Testis (tissue), 3 donors: Measurements from ENCODE around the gene HSD17B2. TPM values are rescaled to one million over a fixed set of nuclear protein-coding genes. Genes with fewer than 3 reads are reported as not detected.

Experiments
- DNase-seq: peaks from one replicate; pipeline ENCODE4 v3.0.0-alpha.2; 2019
- H3K27ac ChIP-seq, 2 donors: fragments of 200-600 bp; sonication (generic); one replicate each; pipeline ENCODE4 v1.5.1; 2019
- H3K27me3 ChIP-seq: fragments of 200-600 bp; sonication (generic); one replicate; pipeline ENCODE4 v1.5.1; 2019
- H3K36me3 ChIP-seq: fragments of 200-600 bp; sonication (generic); one replicate; pipeline ENCODE4 v1.5.1; 2017; ENCODE audit warnings: low read depth; ENCODE audit errors: missing control alignments
- H3K4me1 ChIP-seq: fragments of 200-600 bp; sonication (generic); one replicate; pipeline ENCODE4 v1.5.1; 2019
- H3K4me3 ChIP-seq, 2 donors: fragments of 200-600 bp; sonication (generic); one replicate each; pipeline ENCODE4 v1.5.1; 2017 to 2019
- H3K9me3 ChIP-seq: fragments of 200-600 bp; sonication (generic); one replicate; pipeline ENCODE4 v1.5.1; 2017
- CTCF ChIP-seq, 3 experiments: fragments of 450-650 bp in 2 of 3; fragments of 200-600 bp in 1 of 3; sonication (generic) in 1 of 3; IDR thresholded peaks; one replicate each; pipeline ENCODE4 v1.5.1; 2016 to 2019; ENCODE audit warnings: antibody characterized with exemption in 3 of 3, mild to moderate bottlenecking in 2 of 3, moderate library complexity in 1 of 3
- POLR2A ChIP-seq: fragments of 450-650 bp; IDR thresholded peaks from one replicate; pipeline ENCODE4 v1.6.1; 2017; ENCODE audit warnings: antibody characterized with exemption, mild to moderate bottlenecking, moderate library complexity
- WGBS, 2 donors: methylation state at CpG; one replicate each; pipeline ENCODE4 v1.1.5; 2018; 5-methylcytosine and 5-hydroxymethylcytosine counted together
- intact Hi-C: fragments of 100-400 bp; cut with DNase I; formaldehyde crosslinking; loops from one replicate; pipeline ENCODE4 v1.15.1; 2023; ENCODE audit warnings: low total_unique reads
- polyA plus RNA-seq: library from polyadenylated mRNA; stranded (reverse); fragments of 350-450 nt; fragmentation: Illumina TruSeq; extraction: RNeasy Lipid Tissue Mini Kit (QIAGEN cat#74804); gene quantifications from one replicate; pipeline ENCODE4 v1.2.3, GENCODE V29; 2014; ENCODE audit warnings: low read depth, low replicate concordance; ENCODE audit not compliant: insufficient read depth
- total RNA-seq, 2 donors: library from RNA; depleted of rRNA; stranded (reverse); fragments of >200 nt; gene quantifications; one replicate each; pipeline ENCODE4 v1.2.3, GENCODE V29; 2016

Gene HSD17B2
- total and polyA plus RNA-seq, 3 donors from 2014 or later: 0.71 TPM; not detected in 2

- intact Hi-C loops: no loop called here
- Histone ChIP-seq H3K9me3 (no peaks in the 10 kb centered on the region), H3K36me3 (no peaks in the 10 kb centered on the region), H3K4me3 (no peak overlapping the region), H3K4me1 (no peaks in the 10 kb centered on the region), H3K27me3 (no peaks in the 10 kb centered on the region), H3K27ac (no peak overlapping the region)
- WGBS, 2 donors: 89 to 96% methylated on average over 4 of the region's 4 CpGs
- no peak for TF ChIP-seq POLR2A
- TF ChIP-seq CTCF (IDR thresholded peaks at IDR 0.05): no peak
- DNase-seq: no peak
Observed at GRCh38 chr16:82024883-82025282, 10.2 kb upstream of the HSD17B2 start.

GRCh38 chr16:82027629-82028064 is 7.4 kb upstream of the HSD17B2 start:
- Histone ChIP-seq H3K27ac (no peak overlapping the region), H3K4me3 (no peak overlapping the region), H3K36me3 (no peaks in the 10 kb centered on the region), H3K4me1 (no peaks in the 10 kb centered on the region), H3K27me3 (no peaks in the 10 kb centered on the region), H3K9me3 (no peaks in the 10 kb centered on the region)
- no peak for DNase-seq
- WGBS, 2 donors: 66 to 76% methylated on average over 7 of the region's 7 CpGs
- TF ChIP-seq CTCF (IDR thresholded peaks at IDR 0.05): no peak
- TF ChIP-seq POLR2A: no peak
- intact Hi-C loops: no loop called here

GRCh38 chr16:82031116-82032084 is 3.7 kb upstream of the HSD17B2 start:
- TF ChIP-seq POLR2A: no peak
- TF ChIP-seq CTCF (IDR thresholded peaks at IDR 0.05): peak in 2 of 3 experiments; percentile 26 to 32
- Histone ChIP-seq H3K4me1 (no peaks in the 10 kb centered on the region), H3K27me3 (no peaks in the 10 kb centered on the region), H3K27ac (no peak overlapping the region), H3K4me3 (no peak overlapping the region), H3K36me3 (no peaks in the 10 kb centered on the region), H3K9me3 (no peaks in the 10 kb centered on the region)
- 66 to 68% methylated on average over 13 of the region's 13 CpGs for WGBS, 2 donors
- DNase-seq: no peak
- intact Hi-C loops: no loop called here

- Histone ChIP-seq H3K9me3 (no peaks in the 10 kb centered on the region), H3K27me3 (no peaks in the 10 kb centered on the region), H3K27ac (no peak overlapping the region), H3K36me3 (no peaks in the 10 kb centered on the region), H3K4me3 (no peak overlapping the region), H3K4me1 (no peaks in the 10 kb centered on the region)
- no peak for TF ChIP-seq POLR2A
- no peak for TF ChIP-seq CTCF (IDR thresholded peaks at IDR 0.05)
- DNase-seq: no peak
- intact Hi-C loops: no loop called here
- WGBS, 2 donors: 73 to 78% methylated on average over 3 to 6 of the region's 6 CpGs
Observed at GRCh38 chr16:82033006-82033405, 2.0 kb upstream of the HSD17B2 start.
